GM23338 (cell line): ENCODE data around the gene DIP2B.

ENCODE experiments used
- CREB1 ChIP-seq: fragments of 250-450 bp; sonication (Bioruptor Pico); IDR thresholded peaks from 2 replicates; pipeline ENCODE4 v1.5.0; 2020; ENCODE audit warnings: low read depth, mild to moderate bottlenecking, moderate library complexity
- EZH2 ChIP-seq: fragments of 200-600 bp; sonication (generic); IDR thresholded peaks from one replicate; pipeline ENCODE4 v1.8.0; 2017; ENCODE audit warnings: antibody characterized with exemption, mild to moderate bottlenecking, low read depth; ENCODE audit not compliant: unreplicated experiment
- EZH2phosphoT487 ChIP-seq: fragments of 200-600 bp; sonication (generic); IDR thresholded peaks from one replicate; pipeline ENCODE4 v1.8.1; 2018; ENCODE audit warnings: antibody characterized with exemption; ENCODE audit not compliant: unreplicated experiment
- JUNB ChIP-seq: IDR thresholded peaks from one replicate; pipeline ENCODE4 v1.6.1; 2016; ENCODE audit warnings: antibody characterized with exemption; ENCODE audit not compliant: unreplicated experiment
- NANOG ChIP-seq: IDR thresholded peaks from 2 replicates; pipeline ENCODE4 v1.6.1; 2016; ENCODE audit warnings: antibody characterized with exemption, borderline replicate concordance
- POLR2AphosphoS5 ChIP-seq: IDR thresholded peaks from 2 replicates; pipeline ENCODE4 v1.6.1; 2016; ENCODE audit warnings: antibody characterized with exemption, low read depth
- STAT1 ChIP-seq: IDR thresholded peaks from one replicate; pipeline ENCODE4 v1.6.1; 2016; ENCODE audit warnings: antibody characterized with exemption; ENCODE audit not compliant: unreplicated experiment
- ZNF114 ChIP-seq: fragments of 250-450 bp; sonication (Bioruptor Pico); IDR thresholded peaks from 2 replicates; pipeline ENCODE4 v1.5.0; 2020; ENCODE audit warnings: mild to moderate bottlenecking, moderate library complexity
- ZNF331 ChIP-seq: fragments of 250-450 bp; sonication (Bioruptor Pico); IDR thresholded peaks from 2 replicates; pipeline ENCODE4 v1.5.0; 2020; ENCODE audit warnings: low read depth, mild to moderate bottlenecking, moderate library complexity
- TF ChIP-seq, protein P1 (sequence below): IDR thresholded peaks from one replicate; pipeline ENCODE4 v1.6.1; 2018; ENCODE audit warnings: antibody characterized with exemption; ENCODE audit not compliant: unreplicated experiment
- TF ChIP-seq, protein P2 (sequence below), 2 experiments: fragments of 200-600 bp in 1 of 2; sonication (generic) in 1 of 2; conservative IDR thresholded peaks; 2 replicates each; pipeline versions ENCODE4 v1.5.1 to v1.6.1; 2016 to 2017; ENCODE audit warnings: antibody characterized with exemption in 2 of 2, low read depth in 2 of 2, mild to moderate bottlenecking in 2 of 2, moderate library complexity in 1 of 2
- TF ChIP-seq, protein P3 (sequence below): IDR thresholded peaks from 2 replicates; pipeline ENCODE4 v1.6.1; 2016; ENCODE audit warnings: antibody characterized with exemption
- TF ChIP-seq, protein P4 (sequence below): fragments of 250-450 bp; sonication (Bioruptor Pico); IDR thresholded peaks from 2 replicates; pipeline ENCODE4 v1.5.0; 2020; ENCODE audit warnings: mild to moderate bottlenecking, moderate library complexity

DNA sequence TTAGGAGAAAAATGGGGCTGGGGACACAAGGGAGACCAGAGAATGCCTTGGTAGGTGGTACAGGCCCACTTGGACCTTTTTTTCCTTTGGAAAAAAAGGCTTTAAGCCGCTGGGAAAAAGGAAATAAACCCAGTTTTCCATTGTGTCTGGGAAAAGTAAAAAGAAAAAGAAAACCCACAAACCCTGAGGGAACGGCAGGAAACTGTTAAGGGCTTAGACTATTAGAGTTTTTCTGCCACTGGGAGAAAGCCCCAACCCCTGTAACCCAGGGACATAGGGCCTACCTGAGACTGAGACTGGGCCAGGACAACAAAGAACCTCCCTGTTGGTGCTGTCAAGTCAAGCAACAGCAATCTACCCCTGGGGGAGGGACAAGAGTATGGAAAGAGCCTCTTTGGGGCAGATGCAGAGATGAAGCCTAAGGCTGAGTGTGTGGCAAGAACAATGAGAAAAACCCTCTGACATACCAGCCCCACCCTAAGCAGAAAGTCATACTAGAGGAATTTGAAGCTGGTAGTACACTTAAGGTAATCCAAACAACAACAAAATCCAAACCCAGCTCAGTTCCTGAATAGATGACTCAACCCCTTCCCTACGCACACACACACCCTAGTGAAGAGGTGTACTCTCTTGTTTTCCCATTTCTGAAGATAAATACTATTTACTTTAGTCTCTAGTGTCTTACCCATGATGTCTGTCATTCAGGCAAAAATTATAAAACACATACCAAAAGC lies 281.9 kb downstream of the DIP2B start:
- TF ChIP-seq POLR2AphosphoS5 = no peak
- no peak for TF ChIP-seq JUNB
- TF ChIP-seq, protein P1, sequence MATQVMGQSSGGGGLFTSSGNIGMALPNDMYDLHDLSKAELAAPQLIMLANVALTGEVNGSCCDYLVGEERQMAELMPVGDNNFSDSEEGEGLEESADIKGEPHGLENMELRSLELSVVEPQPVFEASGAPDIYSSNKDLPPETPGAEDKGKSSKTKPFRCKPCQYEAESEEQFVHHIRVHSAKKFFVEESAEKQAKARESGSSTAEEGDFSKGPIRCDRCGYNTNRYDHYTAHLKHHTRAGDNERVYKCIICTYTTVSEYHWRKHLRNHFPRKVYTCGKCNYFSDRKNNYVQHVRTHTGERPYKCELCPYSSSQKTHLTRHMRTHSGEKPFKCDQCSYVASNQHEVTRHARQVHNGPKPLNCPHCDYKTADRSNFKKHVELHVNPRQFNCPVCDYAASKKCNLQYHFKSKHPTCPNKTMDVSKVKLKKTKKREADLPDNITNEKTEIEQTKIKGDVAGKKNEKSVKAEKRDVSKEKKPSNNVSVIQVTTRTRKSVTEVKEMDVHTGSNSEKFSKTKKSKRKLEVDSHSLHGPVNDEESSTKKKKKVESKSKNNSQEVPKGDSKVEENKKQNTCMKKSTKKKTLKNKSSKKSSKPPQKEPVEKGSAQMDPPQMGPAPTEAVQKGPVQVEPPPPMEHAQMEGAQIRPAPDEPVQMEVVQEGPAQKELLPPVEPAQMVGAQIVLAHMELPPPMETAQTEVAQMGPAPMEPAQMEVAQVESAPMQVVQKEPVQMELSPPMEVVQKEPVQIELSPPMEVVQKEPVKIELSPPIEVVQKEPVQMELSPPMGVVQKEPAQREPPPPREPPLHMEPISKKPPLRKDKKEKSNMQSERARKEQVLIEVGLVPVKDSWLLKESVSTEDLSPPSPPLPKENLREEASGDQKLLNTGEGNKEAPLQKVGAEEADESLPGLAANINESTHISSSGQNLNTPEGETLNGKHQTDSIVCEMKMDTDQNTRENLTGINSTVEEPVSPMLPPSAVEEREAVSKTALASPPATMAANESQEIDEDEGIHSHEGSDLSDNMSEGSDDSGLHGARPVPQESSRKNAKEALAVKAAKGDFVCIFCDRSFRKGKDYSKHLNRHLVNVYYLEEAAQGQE = no peak
- TF ChIP-seq, protein P2, sequence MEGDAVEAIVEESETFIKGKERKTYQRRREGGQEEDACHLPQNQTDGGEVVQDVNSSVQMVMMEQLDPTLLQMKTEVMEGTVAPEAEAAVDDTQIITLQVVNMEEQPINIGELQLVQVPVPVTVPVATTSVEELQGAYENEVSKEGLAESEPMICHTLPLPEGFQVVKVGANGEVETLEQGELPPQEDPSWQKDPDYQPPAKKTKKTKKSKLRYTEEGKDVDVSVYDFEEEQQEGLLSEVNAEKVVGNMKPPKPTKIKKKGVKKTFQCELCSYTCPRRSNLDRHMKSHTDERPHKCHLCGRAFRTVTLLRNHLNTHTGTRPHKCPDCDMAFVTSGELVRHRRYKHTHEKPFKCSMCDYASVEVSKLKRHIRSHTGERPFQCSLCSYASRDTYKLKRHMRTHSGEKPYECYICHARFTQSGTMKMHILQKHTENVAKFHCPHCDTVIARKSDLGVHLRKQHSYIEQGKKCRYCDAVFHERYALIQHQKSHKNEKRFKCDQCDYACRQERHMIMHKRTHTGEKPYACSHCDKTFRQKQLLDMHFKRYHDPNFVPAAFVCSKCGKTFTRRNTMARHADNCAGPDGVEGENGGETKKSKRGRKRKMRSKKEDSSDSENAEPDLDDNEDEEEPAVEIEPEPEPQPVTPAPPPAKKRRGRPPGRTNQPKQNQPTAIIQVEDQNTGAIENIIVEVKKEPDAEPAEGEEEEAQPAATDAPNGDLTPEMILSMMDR (conservative IDR thresholded peaks at IDR 0.05; ENCODE audit: low read depth in 2 of 2) = no peak
- TF ChIP-seq ZNF331 (CRISPR knock-in tag) = no peak
- TF ChIP-seq EZH2 = no peak
- TF ChIP-seq EZH2phosphoT487 = no peak
- no peak for TF ChIP-seq CREB1
- TF ChIP-seq, protein P3, sequence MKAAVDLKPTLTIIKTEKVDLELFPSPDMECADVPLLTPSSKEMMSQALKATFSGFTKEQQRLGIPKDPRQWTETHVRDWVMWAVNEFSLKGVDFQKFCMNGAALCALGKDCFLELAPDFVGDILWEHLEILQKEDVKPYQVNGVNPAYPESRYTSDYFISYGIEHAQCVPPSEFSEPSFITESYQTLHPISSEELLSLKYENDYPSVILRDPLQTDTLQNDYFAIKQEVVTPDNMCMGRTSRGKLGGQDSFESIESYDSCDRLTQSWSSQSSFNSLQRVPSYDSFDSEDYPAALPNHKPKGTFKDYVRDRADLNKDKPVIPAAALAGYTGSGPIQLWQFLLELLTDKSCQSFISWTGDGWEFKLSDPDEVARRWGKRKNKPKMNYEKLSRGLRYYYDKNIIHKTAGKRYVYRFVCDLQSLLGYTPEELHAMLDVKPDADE = no peak
- no peak for TF ChIP-seq ZNF114
- no peak for TF ChIP-seq NANOG
- TF ChIP-seq, protein P4, sequence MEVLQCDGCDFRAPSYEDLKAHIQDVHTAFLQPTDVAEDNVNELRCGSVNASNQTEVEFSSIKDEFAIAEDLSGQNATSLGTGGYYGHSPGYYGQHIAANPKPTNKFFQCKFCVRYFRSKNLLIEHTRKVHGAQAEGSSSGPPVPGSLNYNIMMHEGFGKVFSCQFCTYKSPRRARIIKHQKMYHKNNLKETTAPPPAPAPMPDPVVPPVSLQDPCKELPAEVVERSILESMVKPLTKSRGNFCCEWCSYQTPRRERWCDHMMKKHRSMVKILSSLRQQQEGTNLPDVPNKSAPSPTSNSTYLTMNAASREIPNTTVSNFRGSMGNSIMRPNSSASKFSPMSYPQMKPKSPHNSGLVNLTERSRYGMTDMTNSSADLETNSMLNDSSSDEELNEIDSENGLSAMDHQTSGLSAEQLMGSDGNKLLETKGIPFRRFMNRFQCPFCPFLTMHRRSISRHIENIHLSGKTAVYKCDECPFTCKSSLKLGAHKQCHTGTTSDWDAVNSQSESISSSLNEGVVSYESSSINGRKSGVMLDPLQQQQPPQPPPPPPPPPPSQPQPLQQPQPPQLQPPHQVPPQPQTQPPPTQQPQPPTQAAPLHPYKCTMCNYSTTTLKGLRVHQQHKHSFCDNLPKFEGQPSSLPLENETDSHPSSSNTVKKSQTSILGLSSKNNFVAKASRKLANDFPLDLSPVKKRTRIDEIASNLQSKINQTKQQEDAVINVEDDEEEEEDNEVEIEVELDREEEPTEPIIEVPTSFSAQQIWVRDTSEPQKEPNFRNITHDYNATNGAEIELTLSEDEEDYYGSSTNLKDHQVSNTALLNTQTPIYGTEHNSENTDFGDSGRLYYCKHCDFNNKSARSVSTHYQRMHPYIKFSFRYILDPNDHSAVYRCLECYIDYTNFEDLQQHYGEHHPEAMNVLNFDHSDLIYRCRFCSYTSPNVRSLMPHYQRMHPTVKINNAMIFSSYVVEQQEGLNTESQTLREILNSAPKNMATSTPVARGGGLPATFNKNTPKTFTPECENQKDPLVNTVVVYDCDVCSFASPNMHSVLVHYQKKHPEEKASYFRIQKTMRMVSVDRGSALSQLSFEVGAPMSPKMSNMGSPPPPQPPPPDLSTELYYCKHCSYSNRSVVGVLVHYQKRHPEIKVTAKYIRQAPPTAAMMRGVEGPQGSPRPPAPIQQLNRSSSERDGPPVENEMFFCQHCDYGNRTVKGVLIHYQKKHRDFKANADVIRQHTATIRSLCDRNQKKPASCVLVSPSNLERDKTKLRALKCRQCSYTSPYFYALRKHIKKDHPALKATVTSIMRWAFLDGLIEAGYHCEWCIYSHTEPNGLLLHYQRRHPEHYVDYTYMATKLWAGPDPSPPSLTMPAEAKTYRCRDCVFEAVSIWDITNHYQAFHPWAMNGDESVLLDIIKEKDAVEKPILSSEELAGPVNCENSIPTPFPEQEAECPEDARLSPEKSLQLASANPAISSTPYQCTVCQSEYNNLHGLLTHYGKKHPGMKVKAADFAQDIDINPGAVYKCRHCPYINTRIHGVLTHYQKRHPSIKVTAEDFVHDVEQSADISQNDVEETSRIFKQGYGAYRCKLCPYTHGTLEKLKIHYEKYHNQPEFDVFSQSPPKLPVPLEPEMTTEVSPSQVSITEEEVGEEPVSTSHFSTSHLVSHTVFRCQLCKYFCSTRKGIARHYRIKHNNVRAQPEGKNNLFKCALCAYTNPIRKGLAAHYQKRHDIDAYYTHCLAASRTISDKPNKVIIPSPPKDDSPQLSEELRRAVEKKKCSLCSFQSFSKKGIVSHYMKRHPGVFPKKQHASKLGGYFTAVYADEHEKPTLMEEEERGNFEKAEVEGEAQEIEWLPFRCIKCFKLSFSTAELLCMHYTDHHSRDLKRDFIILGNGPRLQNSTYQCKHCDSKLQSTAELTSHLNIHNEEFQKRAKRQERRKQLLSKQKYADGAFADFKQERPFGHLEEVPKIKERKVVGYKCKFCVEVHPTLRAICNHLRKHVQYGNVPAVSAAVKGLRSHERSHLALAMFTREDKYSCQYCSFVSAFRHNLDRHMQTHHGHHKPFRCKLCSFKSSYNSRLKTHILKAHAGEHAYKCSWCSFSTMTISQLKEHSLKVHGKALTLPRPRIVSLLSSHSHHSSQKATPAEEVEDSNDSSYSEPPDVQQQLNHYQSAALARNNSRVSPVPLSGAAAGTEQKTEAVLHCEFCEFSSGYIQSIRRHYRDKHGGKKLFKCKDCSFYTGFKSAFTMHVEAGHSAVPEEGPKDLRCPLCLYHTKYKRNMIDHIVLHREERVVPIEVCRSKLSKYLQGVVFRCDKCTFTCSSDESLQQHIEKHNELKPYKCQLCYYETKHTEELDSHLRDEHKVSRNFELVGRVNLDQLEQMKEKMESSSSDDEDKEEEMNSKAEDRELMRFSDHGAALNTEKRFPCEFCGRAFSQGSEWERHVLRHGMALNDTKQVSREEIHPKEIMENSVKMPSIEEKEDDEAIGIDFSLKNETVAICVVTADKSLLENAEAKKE (CRISPR knock-in tag) = no peak
- no peak for TF ChIP-seq STAT1
